ENCODE results near the gene SUGP1.

Gene SUGP1

GRCh38 chr19:19338082-19338481 lies 17.8 kb upstream of the SUGP1 start:
- no peak for DNase-seq

GRCh38 chr19:19337120-19337519 lies 16.8 kb upstream of the SUGP1 start:
- DNase-seq, result no peak

GRCh38 chr19:19336597-19336996 lies 16.3 kb upstream of the SUGP1 start:
- DNase-seq, result no peak

- DNase-seq, result no peak
These were observed 15.3 kb upstream of the SUGP1 start for GRCh38 chr19:19335408-19336158.

GRCh38 chr19:19334989-19335344 lies 14.7 kb upstream of the SUGP1 start:
- no peak for DNase-seq

GRCh38 chr19:19334063-19334988 lies 14.0 kb upstream of the SUGP1 start:
- no peak for DNase-seq

- DNase-seq, result no peak
These were observed 8.8 kb upstream of the SUGP1 start for GRCh38 chr19:19329126-19329525.

GRCh38 chr19:19327672-19328071 lies 7.4 kb upstream of the SUGP1 start:
- no peak for DNase-seq

- DNase-seq, result no peak
These were observed 3.9 kb upstream of the SUGP1 start for GRCh38 chr19:19324059-19324770.

- DNase-seq, result peak; percentile 19
These were observed 850 bp upstream of the SUGP1 start for GRCh38 chr19:19321141-19321577.

GRCh38 chr19:19319732-19320360 lies 463 bp downstream of the SUGP1 start:
- peak; percentile 51 for DNase-seq

GRCh38 chr19:19316082-19316481 lies 4.2 kb downstream of the SUGP1 start:
- DNase-seq, result no peak

GRCh38 chr19:19315444-19315843 lies 4.9 kb downstream of the SUGP1 start:
- no peak for DNase-seq

GRCh38 chr19:19308373-19308772 lies 11.9 kb downstream of the SUGP1 start:
- no peak for DNase-seq

GRCh38 chr19:19306191-19306590 lies 14.1 kb downstream of the SUGP1 start:
- no peak for DNase-seq

- no peak for DNase-seq
These were observed 14.6 kb downstream of the SUGP1 start for GRCh38 chr19:19305696-19306095.

- no peak for DNase-seq
These were observed 15.2 kb downstream of the SUGP1 start for GRCh38 chr19:19305066-19305465.

- DNase-seq, result peak; percentile 51
These were observed 15.9 kb downstream of the SUGP1 start for GRCh38 chr19:19304186-19304965.

GRCh38 chr19:19303411-19303810 lies 16.9 kb downstream of the SUGP1 start:
- no peak for DNase-seq

- DNase-seq, result no peak
These were observed 19.7 kb downstream of the SUGP1 start for GRCh38 chr19:19300613-19301012.

GRCh38 chr19:19297759-19298158 lies 22.6 kb downstream of the SUGP1 start:
- no peak for DNase-seq
